Inflammatory macrophage treated with lipopolysaccharide for 4 hours (primary cell): ENCODE measurements around the gene USB1.
"Not testable (repeated sequence)": the region's sequence is repeated elsewhere in the genome, so short reads cannot be mapped to it uniquely, and the experiment has no call there.

Experiments
- DNase-seq: peaks from one replicate; pipeline ENCODE4 v3.0.0-alpha.2; 2020

USB1 gene

DNA sequence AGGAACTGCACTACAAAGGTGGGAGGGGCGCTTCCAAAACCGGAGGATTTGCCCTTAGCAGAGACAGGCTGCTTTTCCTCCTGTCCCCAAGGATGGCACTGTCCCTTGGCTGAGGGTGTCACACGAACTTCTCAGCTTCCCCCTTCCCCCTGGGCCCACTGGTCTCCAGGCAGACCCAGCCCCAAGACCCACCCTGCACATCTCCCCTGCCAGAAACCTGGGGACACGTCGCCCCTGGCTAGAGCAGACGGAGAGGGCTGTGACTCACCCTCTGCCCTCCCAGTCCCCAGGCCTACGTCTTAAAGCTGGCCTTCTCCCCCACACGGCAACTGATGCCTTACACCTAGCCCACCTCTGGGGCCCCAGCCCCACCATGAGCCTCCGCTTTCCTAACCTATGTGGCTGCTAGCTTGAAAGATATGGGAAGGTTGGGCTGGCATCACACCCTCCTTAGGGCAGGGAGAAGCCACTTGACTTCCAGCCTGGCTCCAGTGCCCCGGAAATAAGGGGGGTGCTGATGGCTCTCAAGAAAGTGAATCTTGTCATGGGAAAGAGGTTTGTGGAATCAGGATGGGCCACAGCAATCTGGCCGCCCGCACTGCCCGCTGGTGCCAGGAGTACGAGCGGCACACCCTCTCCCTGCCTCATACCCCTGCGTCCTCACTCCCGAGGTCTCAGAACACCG, 5.3 kb upstream of the USB1 start:
- DNase-seq = no peak

DNA sequence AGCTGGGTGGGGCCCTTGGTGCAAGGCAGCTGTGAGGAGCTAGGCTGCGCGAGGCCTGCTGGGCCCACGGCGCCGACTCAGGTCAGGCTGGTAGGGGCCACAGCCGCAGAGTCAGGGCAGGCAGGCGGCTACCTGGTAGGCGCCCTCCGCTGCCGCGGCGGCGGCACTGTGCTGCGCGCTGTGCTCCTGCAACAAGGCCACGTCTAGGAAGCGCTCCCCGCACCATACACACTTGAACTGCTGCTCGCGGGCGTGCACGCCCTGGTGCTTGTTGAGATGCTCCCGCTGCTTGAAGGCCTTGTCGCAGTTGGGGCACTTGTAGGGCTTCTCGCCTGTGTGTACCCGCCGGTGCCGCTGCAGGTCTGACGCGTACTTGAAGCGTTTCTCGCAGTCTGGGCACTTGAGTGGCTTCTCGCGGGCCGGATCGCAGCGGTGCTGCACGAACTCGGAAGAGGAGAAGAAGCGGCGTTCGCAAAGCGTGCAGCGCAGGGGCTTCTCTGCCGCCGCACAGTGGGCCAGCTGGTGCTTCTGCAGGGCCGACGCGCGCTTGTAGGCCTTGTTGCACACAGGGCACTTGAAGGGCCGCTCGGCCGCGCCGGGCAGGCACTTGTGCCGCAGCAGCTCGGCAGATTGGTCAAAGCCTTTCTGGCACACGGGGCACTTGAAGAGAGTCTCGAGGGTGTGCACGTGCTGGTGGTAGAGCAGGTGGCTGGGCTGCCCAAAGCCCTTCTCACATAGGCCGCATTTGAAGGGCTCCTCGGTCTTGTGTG, 4.6 kb upstream of the USB1 start:
- DNase-seq = no peak

DNA sequence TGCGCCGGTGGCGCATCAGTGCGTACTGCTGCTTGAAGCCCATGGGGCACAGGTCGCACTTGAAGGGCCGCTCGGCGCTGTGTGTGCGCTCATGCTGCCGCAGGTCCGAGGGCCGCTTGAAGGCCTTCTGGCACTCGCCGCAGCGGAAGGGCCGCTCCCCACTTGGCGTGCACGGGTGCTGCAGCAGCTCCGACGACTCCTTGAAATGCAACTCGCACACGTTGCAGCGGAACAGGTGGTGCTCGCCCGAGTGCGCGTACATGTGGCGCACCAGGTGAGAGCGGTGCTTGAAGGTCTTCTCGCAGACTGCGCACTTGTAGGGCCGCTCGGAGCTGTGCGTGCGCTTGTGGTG, 4.1 kb upstream of the USB1 start:
- DNase-seq = no peak

DNA sequence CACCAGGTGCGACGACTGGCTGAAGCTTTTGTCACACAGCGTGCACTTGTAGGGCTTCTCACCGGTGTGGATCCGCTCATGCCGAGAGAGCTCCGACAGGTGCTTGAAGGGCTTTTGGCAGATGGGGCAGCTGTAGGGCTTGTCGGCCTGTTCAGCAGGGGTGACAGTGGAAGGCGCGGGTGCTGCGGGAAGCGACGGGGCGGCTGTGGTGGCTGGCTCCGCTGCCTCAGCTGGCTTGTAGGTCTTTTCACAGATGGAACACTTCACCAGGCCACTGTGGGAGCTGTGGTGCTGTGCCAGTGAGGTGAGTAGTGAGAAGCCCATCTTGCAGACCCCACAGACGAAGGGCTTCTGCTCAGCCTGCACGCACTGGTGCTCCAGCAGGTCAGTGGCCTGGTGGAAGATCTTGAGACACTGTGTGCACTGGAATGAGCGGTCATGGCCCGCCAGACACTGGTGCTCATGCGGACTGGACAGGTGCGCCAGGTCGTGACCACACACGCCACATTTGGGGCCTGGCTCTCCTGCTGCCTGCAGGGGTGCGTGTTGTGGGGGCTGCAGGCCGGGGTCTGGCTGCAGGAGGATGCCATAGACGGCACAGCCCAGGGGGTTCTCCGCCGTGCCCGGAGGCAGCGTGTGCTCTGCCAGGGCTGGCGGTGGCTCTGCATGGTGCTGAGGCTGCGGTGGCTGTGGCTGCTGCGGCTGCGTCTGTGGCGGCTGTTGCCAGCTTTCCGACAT, 3.5 kb upstream of the USB1 start:
- no peak for DNase-seq

DNA sequence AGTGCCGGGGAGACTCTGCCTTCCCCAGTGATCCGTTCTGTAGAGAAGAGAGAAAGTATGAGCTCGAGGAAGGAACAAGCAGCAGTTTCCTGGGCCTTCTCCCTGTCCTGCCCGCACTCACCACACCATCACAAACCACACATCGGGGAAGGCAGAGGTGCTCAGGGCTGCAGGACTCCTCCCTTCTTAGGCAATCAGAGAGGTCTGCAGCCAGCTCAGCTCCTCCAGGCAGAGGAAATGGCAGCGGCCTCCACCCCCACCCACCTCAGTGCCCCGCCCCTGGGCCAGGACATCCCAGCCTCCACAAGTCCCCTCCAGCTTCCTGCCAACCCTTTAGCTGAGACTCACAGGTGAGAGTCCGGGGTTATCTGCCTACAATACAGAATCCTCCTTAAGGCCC, 2.7 kb upstream of the USB1 start:
- DNase-seq = peak; percentile 44

DNA sequence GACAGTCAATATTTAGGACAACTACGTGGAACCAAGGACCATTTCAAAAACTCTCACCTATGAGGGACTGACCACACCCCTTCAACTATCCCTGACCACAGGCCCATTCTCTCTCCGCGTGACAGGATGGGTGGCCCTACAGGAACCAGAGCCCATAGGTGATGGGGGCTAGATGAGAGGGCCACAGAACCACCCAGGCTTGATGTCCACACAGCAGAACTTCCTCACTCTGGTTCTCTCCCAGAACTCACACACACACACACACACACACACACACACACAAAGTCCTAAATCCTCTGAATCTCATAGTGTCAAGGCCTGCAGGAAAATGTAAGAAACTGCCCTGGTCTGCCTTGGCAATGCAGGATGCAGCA, 2.2 kb upstream of the USB1 start:
- DNase-seq = peak; percentile 20

DNA sequence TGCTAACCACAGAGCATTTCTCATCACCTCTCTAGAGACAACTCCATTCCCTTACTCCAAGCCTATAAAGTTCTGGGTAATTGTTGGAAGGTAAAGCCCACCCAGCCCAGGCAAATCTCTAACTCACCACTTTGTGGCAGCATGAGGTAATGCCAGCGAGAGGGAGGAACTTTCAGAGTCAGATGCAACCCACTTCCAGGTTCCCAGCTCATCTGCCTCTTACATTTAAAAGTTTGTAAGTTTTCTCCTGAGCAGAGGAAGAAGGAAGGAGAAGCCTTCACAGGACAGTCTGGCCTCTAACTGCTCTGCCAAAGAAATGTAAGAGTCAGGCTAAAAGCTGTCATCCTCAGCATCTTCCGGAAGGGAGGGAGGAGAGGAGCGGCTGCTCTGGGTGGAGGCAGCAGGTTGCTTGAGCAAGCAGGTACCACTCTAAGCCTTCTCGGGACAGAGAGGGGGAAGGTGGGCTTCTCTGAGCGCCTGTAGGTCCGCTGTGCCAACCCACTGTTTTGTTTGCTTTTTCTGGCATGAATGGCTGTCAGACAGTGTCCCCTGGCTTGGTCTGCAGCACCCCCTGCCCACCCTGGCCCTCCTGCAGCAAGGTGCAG, 1.7 kb upstream of the USB1 start:
- DNase-seq = peak; percentile 50

DNA sequence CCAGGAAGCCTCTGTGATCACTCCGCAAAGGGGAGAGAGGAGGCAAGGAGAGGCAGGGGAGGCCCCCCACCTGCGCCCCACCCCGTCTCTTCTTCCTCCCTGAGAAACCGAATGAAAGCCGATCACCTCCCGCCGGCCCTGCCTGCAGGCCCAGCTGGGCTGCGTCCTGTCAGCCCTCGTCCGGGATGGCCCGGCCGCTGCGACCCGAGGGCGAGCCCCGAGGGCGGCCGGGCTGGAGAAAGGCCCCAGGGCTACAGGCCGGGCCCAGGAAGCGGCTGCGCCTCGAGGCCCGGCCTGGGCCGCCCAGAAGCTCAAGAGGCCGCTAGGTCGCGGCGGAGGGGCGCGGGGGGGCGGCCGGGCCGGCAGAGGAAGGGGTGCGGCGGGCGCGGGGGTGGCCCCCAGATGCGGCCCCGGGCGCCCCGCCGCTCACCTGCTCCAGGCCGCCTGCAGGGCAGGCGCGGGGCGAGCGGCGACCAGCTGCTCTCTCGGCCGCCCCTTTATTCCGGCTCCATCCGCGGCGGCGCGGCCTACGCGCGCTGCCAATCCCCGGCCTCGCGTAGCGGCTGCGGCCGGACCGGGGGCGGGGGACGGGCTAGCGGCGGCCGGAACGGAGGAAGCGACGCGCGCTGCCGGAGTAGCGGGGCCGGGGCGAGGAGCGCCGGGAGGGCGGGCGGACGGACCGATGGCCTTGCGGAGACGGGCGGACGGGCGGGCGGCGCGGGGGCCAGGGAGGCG, 1.1 kb upstream of the USB1 start, which contains the start of gene ZNF319:
TSS of gene ZNF319 (minus strand) at position 702 of the 735 bp plus-strand sequence. CDS start 2,407 bp downstream, outside the sequence.
- DNase-seq = peak; percentile 21

DNA sequence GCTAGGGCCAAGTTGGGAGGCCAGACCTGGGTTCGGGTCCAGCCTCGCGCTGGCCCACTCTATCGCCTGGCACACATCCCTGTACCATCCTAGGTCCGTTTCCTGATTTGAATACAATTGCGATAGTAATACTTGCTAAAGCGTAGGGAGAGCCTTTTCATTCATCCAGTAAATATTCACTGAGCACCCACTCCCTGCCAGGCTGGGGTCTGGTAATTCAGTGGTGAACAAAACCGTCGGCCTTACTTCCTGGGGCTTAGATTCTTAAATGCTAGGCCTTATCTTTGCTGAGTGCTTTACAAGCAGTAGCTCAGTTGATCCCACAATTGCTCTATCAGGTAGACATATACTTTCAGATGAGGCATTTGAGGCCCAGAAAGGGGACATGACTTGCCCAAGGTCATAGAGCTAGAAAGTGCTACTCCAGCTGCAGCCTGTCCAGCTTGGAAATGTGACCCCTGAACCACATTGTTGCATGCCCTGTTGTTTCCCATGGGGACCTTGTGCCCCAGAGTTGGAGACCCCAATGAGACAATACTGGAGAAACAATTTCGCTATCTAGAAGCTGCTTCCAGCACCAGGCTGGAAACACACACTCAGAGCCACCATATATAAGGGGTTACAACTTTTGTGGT, 691 bp downstream of the USB1 start:
- DNase-seq = no peak

DNA sequence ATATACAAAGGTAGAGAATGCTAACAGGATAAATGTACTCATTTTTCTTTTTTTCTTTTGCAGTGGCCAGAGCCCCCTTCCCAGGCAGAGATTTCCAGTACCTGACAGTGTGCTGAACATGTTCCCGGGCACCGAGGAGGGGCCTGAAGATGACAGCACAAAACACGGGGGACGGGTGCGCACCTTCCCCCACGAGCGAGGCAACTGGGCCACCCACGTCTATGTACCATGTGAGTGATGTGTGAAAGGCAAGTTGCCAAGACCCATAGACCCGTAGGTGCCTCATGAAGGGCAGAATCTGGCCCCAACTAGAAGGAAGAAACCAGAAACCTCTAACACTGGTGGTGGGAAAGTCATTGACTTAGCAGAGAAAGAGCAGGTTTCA, 1.2 kb downstream of the USB1 start:
- no peak for DNase-seq

DNA sequence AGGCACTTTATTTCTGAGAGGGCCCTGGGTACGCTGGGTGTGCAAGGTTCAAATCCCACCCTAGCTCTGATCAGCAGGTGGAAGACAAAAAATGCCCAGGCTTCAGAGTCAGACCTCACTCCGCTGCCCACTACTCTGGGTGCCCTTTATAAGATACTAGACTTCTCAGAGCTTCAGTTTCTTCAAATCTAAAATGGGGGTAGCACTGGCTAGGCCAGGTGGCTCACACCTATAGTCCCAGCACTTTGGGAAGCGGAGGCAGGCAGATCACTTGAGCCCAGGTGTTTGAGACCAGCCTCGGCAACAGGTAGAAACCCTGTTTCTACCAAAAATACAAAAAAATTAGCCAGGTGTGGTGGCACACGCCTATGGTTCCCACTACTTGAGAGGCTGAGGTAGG, 1.7 kb downstream of the USB1 start:
- DNase-seq = no peak

DNA sequence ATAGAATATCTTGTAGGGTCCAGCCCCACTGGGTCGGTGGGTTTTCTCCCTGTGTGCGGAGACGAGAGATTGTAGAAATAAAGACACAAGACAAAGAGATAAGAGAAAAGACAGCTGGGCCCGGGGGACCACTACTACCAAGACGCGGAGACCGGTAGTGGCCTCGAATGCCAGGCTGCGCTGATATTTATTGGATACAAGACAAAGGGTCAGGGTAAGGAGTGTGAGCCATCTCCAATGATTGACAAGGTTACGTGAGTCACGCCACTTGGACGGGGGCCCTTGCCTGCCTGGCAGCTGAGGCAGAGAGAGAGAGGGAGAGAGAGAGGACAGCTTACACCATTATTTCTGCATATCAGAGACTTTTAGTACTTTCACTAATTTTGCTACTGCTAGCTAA, 3.5 kb downstream of the USB1 start:
- DNase-seq = not testable (repeated sequence)

DNA sequence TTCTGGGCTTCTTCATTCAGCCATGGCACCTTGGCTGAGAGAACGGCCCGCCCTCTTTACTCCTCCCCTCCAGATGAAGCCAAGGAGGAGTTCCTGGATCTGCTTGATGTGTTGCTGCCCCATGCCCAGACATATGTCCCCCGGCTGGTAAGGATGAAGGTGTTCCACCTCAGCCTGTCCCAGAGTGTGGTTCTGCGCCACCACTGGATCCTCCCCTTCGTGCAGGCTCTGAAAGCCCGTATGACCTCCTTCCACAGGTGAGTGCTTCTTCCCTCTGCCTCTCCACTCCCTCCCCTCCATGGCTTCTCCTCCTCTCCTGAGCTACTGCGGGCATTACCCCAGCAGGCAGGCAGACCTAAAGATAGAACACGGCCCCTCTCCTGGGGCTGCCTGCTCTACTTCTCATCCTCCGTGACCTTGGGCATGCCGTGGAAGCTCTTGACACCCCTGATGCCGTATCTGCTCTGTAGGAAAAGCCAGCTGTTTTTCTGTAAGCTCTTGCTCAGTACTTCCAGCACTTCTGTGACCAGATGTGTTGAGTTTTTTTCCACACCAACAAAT, 8.7 kb downstream of the USB1 start:
- no peak for DNase-seq

DNA sequence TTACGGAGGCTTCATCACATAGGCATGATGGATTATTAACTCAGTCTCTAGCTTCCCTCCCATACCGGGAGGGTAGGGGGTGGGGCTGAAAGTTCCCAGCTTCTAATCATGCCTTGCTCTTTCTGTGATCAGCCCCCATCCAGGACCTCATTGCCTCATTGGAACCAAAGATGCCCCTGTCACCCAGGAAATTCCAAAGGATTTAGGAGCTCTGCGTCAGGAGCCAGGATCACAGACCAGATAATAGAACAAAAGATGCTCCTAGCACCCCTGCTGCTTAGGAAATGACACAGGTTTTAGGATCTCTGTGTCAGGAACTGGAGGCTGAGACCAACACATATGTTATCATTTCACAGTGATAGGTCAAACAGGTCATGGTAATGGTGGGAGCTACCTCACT, 9.7 kb downstream of the USB1 start:
- DNase-seq = no peak

DNA sequence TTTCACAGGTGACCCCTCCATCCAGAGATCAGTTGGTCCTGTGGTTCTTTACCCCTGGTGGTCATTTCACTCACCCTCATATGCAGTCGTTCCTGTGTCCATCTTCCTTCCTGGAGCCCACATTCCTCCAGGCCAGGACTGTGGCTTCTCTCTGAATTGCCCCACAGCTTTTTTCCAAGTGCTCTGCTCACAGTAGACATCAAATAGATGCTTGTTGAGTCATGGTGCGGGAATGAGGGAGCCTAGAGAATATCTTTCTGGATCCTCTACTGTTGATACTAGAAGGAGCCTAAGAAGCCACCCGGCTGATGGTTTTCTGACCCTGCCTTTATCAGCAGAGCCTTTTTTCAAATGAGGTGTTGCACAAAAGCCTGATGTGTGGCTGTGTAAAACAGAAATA, 10.4 kb downstream of the USB1 start:
- no peak for DNase-seq

DNA sequence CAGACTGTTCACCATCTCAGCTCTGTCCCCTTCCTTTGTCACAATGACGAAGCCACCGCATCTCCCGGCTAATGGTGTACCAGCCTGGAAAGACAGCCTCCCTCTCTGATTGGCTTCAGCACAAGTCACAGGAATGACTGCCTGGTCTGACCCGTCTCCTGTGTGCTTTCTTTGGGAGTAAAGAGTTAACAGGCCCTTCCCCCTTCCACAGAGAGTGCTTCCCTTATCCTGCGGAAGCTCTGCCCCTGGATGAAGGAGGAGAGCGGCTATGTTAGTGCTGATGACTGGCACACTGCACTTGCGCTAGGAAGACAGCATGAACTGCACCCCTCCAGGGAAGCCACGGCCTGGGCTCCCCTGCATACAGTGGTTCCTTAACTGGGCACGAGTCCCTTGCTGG, 11.3 kb downstream of the USB1 start:
- DNase-seq = no peak

DNA sequence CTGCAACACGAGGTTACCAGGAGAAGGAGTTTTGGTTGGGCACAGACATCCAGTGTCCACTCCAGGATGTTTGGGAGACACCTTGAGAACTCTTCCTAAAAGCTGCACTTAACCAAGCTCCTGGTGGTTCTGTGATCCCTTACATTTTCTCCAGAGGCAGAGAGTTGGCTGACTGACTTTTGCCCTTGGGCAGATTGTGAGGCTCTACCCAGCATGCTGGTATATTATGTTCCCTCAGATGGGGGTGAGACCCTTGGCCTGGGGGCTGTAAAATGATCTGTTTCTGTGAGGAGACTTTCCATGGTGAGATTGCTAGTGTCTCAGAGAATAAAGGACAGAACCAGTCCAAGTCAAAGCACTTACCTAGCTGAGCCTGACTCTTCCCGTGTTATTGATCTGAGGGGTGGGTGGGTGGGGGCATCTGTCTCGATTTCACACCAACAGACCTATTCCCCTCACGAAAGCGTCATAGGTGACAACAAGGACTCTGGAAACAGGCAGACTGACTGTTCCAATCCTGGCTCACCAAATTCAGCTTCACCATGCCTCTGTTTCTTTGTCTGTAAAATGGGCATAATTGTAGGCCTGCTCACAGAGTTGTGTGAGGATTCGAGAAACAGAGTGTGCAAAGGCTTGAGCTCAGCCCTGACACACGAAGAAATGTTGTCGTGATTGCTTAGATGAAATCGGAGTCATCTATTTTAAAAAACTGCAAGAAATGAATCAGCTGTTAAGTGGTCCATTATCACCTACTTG, 12.2 kb downstream of the USB1 start:
- DNase-seq = no peak

DNA sequence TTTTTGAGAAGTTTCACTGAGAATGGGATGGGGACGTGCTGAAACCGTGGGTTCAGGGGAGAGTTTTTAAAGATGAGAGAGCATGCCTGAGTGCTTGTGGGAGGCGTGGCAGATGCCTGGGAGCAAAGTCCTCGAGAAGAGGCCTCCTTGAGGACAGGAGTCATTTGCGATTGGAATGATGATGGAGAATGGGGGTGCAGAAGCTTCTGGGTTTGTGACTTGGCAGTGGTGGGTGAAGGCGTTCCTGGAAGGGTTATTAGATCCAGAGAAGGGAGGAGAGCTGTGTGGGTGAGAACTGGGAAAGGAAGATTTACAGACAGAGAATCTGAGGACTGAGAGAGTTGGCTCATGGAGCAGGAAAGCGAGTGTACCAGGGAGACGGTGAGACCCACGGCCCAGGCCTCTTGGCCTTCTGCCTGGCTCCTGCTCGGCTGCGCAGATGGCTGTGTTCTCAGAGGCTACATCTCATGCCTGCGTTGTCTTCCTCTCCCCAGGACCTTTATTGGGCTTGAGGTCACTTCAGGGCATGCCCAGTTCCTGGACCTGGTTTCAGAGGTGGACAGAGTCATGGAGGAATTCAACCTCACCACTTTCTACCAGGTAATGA, 15.7 kb downstream of the USB1 start:
- DNase-seq = no peak

DNA sequence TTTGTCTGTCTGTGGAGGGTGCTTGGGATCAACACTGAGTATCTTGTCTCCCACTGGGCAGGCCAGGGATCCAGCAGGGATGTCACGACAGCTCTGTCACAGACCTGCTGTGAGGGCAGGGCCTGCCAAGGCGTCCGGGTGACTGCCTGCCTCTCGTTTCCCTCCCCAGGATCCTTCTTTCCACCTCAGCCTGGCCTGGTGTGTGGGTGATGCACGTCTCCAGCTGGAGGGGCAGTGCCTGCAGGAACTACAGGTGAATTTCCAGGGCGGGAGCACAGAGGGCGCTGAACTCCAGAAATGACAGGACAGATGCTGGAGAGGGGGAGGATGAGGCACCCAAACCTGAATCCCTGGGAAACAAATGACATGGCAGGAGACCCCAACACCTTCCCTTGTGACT, 17.6 kb downstream of the USB1 start:
- DNase-seq = no peak

DNA sequence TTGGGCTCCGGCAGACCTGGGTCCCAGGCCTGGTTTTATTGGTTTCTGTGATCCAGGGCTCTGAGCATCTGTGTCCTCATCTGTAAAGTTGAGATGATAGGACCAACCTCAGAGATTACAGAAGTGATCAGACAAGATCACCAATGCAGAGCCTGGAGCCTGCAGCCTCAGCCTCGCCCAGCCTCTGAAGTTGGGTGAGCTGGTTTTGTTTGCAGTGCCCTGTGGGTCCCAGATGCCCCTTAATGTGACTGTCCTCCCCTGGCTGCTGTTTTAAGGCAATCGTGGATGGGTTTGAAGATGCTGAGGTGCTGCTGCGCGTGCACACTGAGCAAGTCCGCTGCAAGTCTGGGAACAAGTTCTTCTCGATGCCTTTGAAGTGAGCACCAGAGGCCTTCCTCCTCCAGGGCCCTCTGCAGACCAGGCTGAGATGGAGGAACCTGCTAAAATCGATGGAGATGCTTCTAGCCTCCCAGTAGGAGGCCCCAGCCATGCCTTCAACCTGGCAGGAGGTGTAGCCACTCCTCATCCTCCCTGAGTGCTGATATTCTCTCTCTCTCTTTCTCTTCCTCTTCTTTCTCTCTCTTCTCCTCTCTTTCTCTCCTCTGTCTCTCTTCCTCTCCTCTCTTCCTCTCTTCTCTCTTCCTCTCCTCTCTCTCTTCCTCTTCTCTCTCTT, 18.8 kb downstream of the USB1 start:
- DNase-seq = no peak
